HL-60 (cell line): ENCODE results near the gene PCDHA5.
"Not testable (repeated sequence)": the region's sequence is repeated elsewhere in the genome, so short reads cannot be mapped to it uniquely, and the experiment has no call there.

Experiments used
- DNase-seq, 2 experiments: peaks; one replicate each; pipeline ENCODE4 v3.0.0-alpha.2; 2010 to 2020; ENCODE audit warnings: low read depth in 1 of 2, low spot score in 1 of 2
- H3K27ac ChIP-seq: fragments of 250-450 bp; sonication (Bioruptor Pico); replicated peaks from 2 replicates; pipeline ENCODE4 v1.5.1; 2020; ENCODE audit warnings: mild to moderate bottlenecking, moderate library complexity
- H3K27me3 ChIP-seq: fragments of 250-450 bp; sonication (Bioruptor Pico); 2 replicates; pipeline ENCODE4 v1.5.1; 2021; ENCODE audit warnings: mild to moderate bottlenecking, moderate library complexity; ENCODE audit not compliant: insufficient read depth, poor library complexity, severe bottlenecking
- H3K4me3 ChIP-seq: replicated peaks from 2 replicates; pipeline ENCODE4 v1.5.1; 2011; ENCODE audit warnings: mild to moderate bottlenecking, control low read depth, low read length; ENCODE audit not compliant: insufficient read depth
- CTCF ChIP-seq: IDR thresholded peaks from one replicate; pipeline ENCODE4 v1.5.1; 2011; ENCODE audit warnings: low read length, control low read depth, inconsistent platforms; ENCODE audit not compliant: insufficient read depth
- GABPA ChIP-seq: IDR thresholded peaks from 2 replicates; pipeline ENCODE4 v1.6.1; 2012; ENCODE audit warnings: low read depth
- POLR2AphosphoS5 ChIP-seq: IDR thresholded peaks from 2 replicates; pipeline ENCODE4 v1.6.1; 2012; ENCODE audit warnings: low read depth
- SPI1 ChIP-seq: IDR thresholded peaks from 2 replicates; pipeline ENCODE4 v1.6.1; 2012; ENCODE audit warnings: low read depth, mild to moderate bottlenecking, borderline replicate concordance
- TF ChIP-seq, protein P1 (sequence below): IDR thresholded peaks from 2 replicates; pipeline ENCODE4 v1.6.1; 2012; ENCODE audit warnings: low read depth; ENCODE audit not compliant: insufficient replicate concordance

PCDHA5 gene

GRCh38 chr5:140800816-140801493, 20.5 kb upstream of the PCDHA5 start, which contains the start of gene PCDHA3:
TSS of gene PCDHA3 (plus strand) at chr5:140801057.
- H3K27me3 ChIP-seq, result no peaks in the 10 kb centered on the region
- H3K4me3 ChIP-seq, result no peak within 1 kb of the TSS
- no peak for DNase-seq
- TF ChIP-seq, protein P1, sequence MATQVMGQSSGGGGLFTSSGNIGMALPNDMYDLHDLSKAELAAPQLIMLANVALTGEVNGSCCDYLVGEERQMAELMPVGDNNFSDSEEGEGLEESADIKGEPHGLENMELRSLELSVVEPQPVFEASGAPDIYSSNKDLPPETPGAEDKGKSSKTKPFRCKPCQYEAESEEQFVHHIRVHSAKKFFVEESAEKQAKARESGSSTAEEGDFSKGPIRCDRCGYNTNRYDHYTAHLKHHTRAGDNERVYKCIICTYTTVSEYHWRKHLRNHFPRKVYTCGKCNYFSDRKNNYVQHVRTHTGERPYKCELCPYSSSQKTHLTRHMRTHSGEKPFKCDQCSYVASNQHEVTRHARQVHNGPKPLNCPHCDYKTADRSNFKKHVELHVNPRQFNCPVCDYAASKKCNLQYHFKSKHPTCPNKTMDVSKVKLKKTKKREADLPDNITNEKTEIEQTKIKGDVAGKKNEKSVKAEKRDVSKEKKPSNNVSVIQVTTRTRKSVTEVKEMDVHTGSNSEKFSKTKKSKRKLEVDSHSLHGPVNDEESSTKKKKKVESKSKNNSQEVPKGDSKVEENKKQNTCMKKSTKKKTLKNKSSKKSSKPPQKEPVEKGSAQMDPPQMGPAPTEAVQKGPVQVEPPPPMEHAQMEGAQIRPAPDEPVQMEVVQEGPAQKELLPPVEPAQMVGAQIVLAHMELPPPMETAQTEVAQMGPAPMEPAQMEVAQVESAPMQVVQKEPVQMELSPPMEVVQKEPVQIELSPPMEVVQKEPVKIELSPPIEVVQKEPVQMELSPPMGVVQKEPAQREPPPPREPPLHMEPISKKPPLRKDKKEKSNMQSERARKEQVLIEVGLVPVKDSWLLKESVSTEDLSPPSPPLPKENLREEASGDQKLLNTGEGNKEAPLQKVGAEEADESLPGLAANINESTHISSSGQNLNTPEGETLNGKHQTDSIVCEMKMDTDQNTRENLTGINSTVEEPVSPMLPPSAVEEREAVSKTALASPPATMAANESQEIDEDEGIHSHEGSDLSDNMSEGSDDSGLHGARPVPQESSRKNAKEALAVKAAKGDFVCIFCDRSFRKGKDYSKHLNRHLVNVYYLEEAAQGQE, result no peak
- no peak for TF ChIP-seq SPI1
- H3K27ac ChIP-seq, result no peak within 1 kb of the TSS

DNA sequence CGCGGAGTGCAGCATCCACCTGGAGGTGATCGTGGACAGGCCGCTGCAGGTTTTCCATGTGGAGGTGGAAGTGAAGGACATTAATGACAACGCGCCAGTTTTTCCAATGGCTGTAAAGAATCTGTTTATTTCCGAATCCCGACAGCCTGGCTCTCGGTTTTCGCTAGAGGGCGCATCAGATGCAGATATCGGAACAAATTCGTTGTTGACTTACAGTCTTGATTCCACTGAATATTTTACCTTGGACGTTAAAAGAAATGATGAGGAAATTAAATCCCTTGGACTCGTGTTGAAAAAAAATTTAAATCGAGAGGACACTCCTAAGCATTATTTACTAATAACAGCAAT, 19.9 kb upstream of the PCDHA5 start:
- TF ChIP-seq, protein P1, result no peak
- no peak for TF ChIP-seq GABPA
- TF ChIP-seq POLR2AphosphoS5, result no peak
- no peak for TF ChIP-seq SPI1
- no peak for TF ChIP-seq CTCF
- DNase-seq, result no peak
- Histone ChIP-seq H3K27me3 (no peaks in the 10 kb centered on the region), H3K27ac (no peak overlapping the region), H3K4me3 (no peak overlapping the region)

DNA sequence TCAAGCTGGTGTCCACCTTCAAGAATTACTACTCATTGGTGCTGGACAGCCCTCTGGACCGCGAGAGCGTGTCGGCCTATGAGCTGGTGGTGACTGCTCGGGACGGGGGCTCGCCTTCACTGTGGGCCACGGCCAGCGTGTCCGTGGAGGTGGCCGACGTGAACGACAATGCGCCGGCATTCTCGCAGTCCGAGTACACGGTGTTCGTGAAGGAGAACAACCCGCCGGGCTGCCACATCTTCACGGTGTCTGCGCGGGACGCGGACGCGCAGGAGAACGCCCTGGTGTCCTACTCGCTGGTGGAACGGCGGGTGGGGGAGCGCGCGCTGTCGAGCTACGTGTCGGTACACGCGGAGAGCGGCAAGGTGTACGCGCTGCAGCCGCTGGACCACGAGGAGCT, 19.0 kb upstream of the PCDHA5 start:
- not testable (repeated sequence) for H3K27me3 ChIP-seq, DNase-seq, H3K4me3 ChIP-seq, H3K27ac ChIP-seq

- DNase-seq, result no peak
- no peak overlapping the region for H3K27ac ChIP-seq
- no peaks in the 10 kb centered on the region for H3K27me3 ChIP-seq
- TF ChIP-seq CTCF (no peak), POLR2AphosphoS5 (no peak), SPI1 (no peak), GABPA (no peak)
- TF ChIP-seq, protein P1, result no peak
- H3K4me3 ChIP-seq, result no peak overlapping the region
Measured at GRCh38 chr5:140802781-140803271, 18.6 kb upstream of the PCDHA5 start.
